Measurements from ENCODE around the gene EEIG1. TPM values are rescaled to one million over a fixed set of nuclear protein-coding genes. Genes with fewer than 3 reads are reported as not detected.

Gene EEIG1
- total and polyA plus RNA-seq, 3 experiments from 2014 or later, result 82.2 to 167 (median 93.3) TPM

GRCh38 chr9:127958728-127959127 is 22.1 kb downstream of the EEIG1 start:
- Histone ChIP-seq H3K36me3 (ENCODE audit: insufficient read depth, low read length) (no peaks in the 10 kb centered on the region), H3K27me3 (ENCODE audit: insufficient read depth, low read length, poor library complexity, severe bottlenecking) (no peaks in the 10 kb centered on the region), H3K9me3 (ENCODE audit: low read length) (no peaks in the 10 kb centered on the region), H3K27ac (ENCODE audit: low read depth, low read length) (no peak overlapping the region), H3K4me1 (ENCODE audit: insufficient read depth, low read length) (peaks cover 100% of the 10 kb centered on the region), H3K4me3 (ENCODE audit: low read length) (no peak overlapping the region)
- Mint-ChIP-seq H3K4me3 (peak overlapping the region in 3 of 7 donors; percentile 3 to 56 (median 4)), H3K4me1 (peaks cover 85 to 97% (median 96%) of the 10 kb centered on the region in 3 donors), H3K9me3 (no peaks in the 10 kb centered on the region), H3K36me3 (peaks cover 0 to 64% (median 8%) of the 10 kb centered on the region in 3 donors), H3K27ac (peak overlapping the region; percentile 15 to 89 (median 80)), H3K27me3 (no peaks in the 10 kb centered on the region)
- CTCF ChIA-PET, result interaction anchor here (3.1 to 27.7 kb wide), 2 partner anchors 15 to 72 kb away, joined by 13 to 485 read pairs; no protein-coding TSS in a partner anchor
- POLR2A ChIA-PET, result interaction anchor here (0.7 kb wide), 1 partner anchor 16 kb away, joined by 3 read pairs; no protein-coding TSS in a partner anchor
- DNase-seq, result no peak

GRCh38 chr9:127955294-127956015 is 25.3 kb downstream of the EEIG1 start:
- Mint-ChIP-seq H3K36me3 (peaks cover 0 to 58% (median 4%) of the 10 kb centered on the region in 3 donors), H3K27me3 (no peaks in the 10 kb centered on the region), H3K4me3 (peak overlapping the region; percentile 1 to 71 (median 57)), H3K9me3 (no peaks in the 10 kb centered on the region), H3K4me1 (peaks cover 72 to 92% (median 82%) of the 10 kb centered on the region in 3 donors), H3K27ac (peak overlapping the region; percentile 28 to 89 (median 76))
- Histone ChIP-seq H3K4me3 (ENCODE audit: low read length) (peak overlapping the region; percentile 42), H3K27ac (ENCODE audit: low read depth, low read length) (no peak overlapping the region), H3K27me3 (ENCODE audit: insufficient read depth, low read length, poor library complexity, severe bottlenecking) (no peaks in the 10 kb centered on the region), H3K9me3 (ENCODE audit: low read length) (no peaks in the 10 kb centered on the region), H3K4me1 (ENCODE audit: insufficient read depth, low read length) (peaks cover 97% of the 10 kb centered on the region), H3K36me3 (ENCODE audit: insufficient read depth, low read length) (peaks cover 11% of the 10 kb centered on the region)
- ChIA-PET POLR2A (interaction anchor here (0.6 to 2.0 kb wide), 8 partner anchors 11 to 80 kb away, joined by 3 to 13 read pairs (median 4); partner anchors contain the start of gene EEIG1), CTCF (interaction anchor here (0.8 to 27.7 kb wide), 19 partner anchors 13 to 162 kb away, joined by 3 to 485 read pairs (median 6); partner anchors contain the start of genes EEIG1, NAIF1 and PIP5KL1)
- DNase-seq, result peak; percentile 63 to 87 (median 64)

- H3K9me3 ChIP-seq (ENCODE audit: low read length), result no peaks in the 10 kb centered on the region
- Mint-ChIP-seq H3K4me1 (peaks cover 70 to 92% (median 82%) of the 10 kb centered on the region in 3 donors), H3K27ac (peak overlapping the region; percentile 28 to 89 (median 80)), H3K9me3 (no peaks in the 10 kb centered on the region), H3K27me3 (no peaks in the 10 kb centered on the region), H3K4me3 (peak overlapping the region in 5 of 7 donors; percentile 35 to 67 (median 52)), H3K36me3 (peaks cover 0 to 58% (median 4%) of the 10 kb centered on the region in 3 donors)
- ChIA-PET POLR2A (interaction anchor here (0.6 to 2.0 kb wide), 10 partner anchors 16 to 559 kb away, joined by 3 to 13 read pairs (median 5); partner anchors contain the start of gene EEIG1), CTCF (interaction anchor here (0.8 to 27.7 kb wide), 19 partner anchors 9 to 167 kb away, joined by 3 to 485 read pairs (median 6); partner anchors contain the start of genes EEIG1, NAIF1 and PIP5KL1)
- H3K4me1 ChIP-seq (ENCODE audit: insufficient read depth, low read length), result peaks cover 97% of the 10 kb centered on the region
- H3K36me3 ChIP-seq (ENCODE audit: insufficient read depth, low read length), result peaks cover 16% of the 10 kb centered on the region
- peak overlapping the region; percentile 33 for H3K4me3 ChIP-seq (ENCODE audit: low read length)
- DNase-seq, result no peak
- H3K27ac ChIP-seq (ENCODE audit: low read depth, low read length), result no peak overlapping the region
- no peaks in the 10 kb centered on the region for H3K27me3 ChIP-seq (ENCODE audit: insufficient read depth, low read length, poor library complexity, severe bottlenecking)
Measured at GRCh38 chr9:127954831-127955293, 25.9 kb downstream of the EEIG1 start.

- CTCF ChIA-PET, result interaction anchor here (0.9 to 27.7 kb wide), 10 partner anchors 8 to 168 kb away, joined by 3 to 485 read pairs (median 12); partner anchors contain the start of genes EEIG1 and NAIF1
- Histone ChIP-seq H3K36me3 (ENCODE audit: insufficient read depth, low read length) (peaks cover 23% of the 10 kb centered on the region), H3K27me3 (ENCODE audit: insufficient read depth, low read length, poor library complexity, severe bottlenecking) (no peaks in the 10 kb centered on the region), H3K27ac (ENCODE audit: low read depth, low read length) (no peak overlapping the region), H3K9me3 (ENCODE audit: low read length) (no peaks in the 10 kb centered on the region), H3K4me3 (ENCODE audit: low read length) (no peak overlapping the region), H3K4me1 (ENCODE audit: insufficient read depth, low read length) (peaks cover 95% of the 10 kb centered on the region)
- Mint-ChIP-seq H3K4me3 (peak overlapping the region in 4 of 7 donors; percentile 20 to 77 (median 50)), H3K27ac (peak overlapping the region; percentile 65 to 92 (median 77)), H3K36me3 (peaks cover 0 to 55% (median 4%) of the 10 kb centered on the region in 3 donors), H3K27me3 (no peaks in the 10 kb centered on the region), H3K4me1 (peaks cover 62 to 88% (median 73%) of the 10 kb centered on the region in 3 donors), H3K9me3 (no peaks in the 10 kb centered on the region)
- POLR2A ChIA-PET, result interaction anchor here (0.5 to 0.9 kb wide), 3 partner anchors 10 to 560 kb away, joined by 4 to 6 read pairs (median 4); no protein-coding TSS in a partner anchor
- no peak for DNase-seq
Measured at GRCh38 chr9:127953768-127954505, 26.9 kb downstream of the EEIG1 start.

- Mint-ChIP-seq H3K36me3 (peaks cover 0 to 59% (median 7%) of the 10 kb centered on the region in 3 donors), H3K4me3 (peak overlapping the region in 2 of 7 donors; percentile 19 to 20), H3K4me1 (peaks cover 59 to 86% (median 69%) of the 10 kb centered on the region in 3 donors), H3K27ac (peak overlapping the region; percentile 7 to 92 (median 68)), H3K27me3 (no peaks in the 10 kb centered on the region), H3K9me3 (no peaks in the 10 kb centered on the region)
- H3K36me3 ChIP-seq (ENCODE audit: insufficient read depth, low read length), result peaks cover 29% of the 10 kb centered on the region
- H3K4me1 ChIP-seq (ENCODE audit: insufficient read depth, low read length), result peaks cover 93% of the 10 kb centered on the region
- H3K27ac ChIP-seq (ENCODE audit: low read depth, low read length), result no peak overlapping the region
- POLR2A ChIA-PET, result no interaction called here
- CTCF ChIA-PET, result interaction anchor here (1.2 to 27.7 kb wide), 6 partner anchors 11 to 164 kb away, joined by 3 to 485 read pairs (median 45); partner anchors contain the start of gene EEIG1
- no peak overlapping the region for H3K4me3 ChIP-seq (ENCODE audit: low read length)
- H3K9me3 ChIP-seq (ENCODE audit: low read length), result no peaks in the 10 kb centered on the region
- no peak for DNase-seq
- no peaks in the 10 kb centered on the region for H3K27me3 ChIP-seq (ENCODE audit: insufficient read depth, low read length, poor library complexity, severe bottlenecking)
Measured at GRCh38 chr9:127953154-127953553, 27.6 kb downstream of the EEIG1 start.

GRCh38 chr9:127950513-127951289 is 30.1 kb downstream of the EEIG1 start:
- DNase-seq, result no peak
- peak overlapping the region in 1 of 7 donors; percentile 35 for H3K4me3 Mint-ChIP-seq
- H3K9me3 ChIP-seq (ENCODE audit: low read length), result no peaks in the 10 kb centered on the region
- ChIA-PET POLR2A (interaction anchor here (1.1 kb wide), 1 partner anchor 12 kb away, joined by 3 read pairs; no protein-coding TSS in a partner anchor), CTCF (interaction anchor here (0.9 to 27.7 kb wide), 3 partner anchors 7 to 81 kb away, joined by 4 to 485 read pairs (median 63); no protein-coding TSS in a partner anchor)
- no peaks in the 10 kb centered on the region for H3K9me3 Mint-ChIP-seq
- no peaks in the 10 kb centered on the region for H3K27me3 Mint-ChIP-seq
- peaks cover 75% of the 10 kb centered on the region for H3K4me1 ChIP-seq (ENCODE audit: insufficient read depth, low read length)
- peaks cover 45 to 73% (median 49%) of the 10 kb centered on the region in 3 donors for H3K4me1 Mint-ChIP-seq
- peaks cover 49% of the 10 kb centered on the region for H3K36me3 ChIP-seq (ENCODE audit: insufficient read depth, low read length)
- H3K27ac ChIP-seq (ENCODE audit: low read depth, low read length), result no peak overlapping the region
- H3K36me3 Mint-ChIP-seq, result peaks cover 0 to 77% (median 5%) of the 10 kb centered on the region in 3 donors
- no peaks in the 10 kb centered on the region for H3K27me3 ChIP-seq (ENCODE audit: insufficient read depth, low read length, poor library complexity, severe bottlenecking)
- H3K4me3 ChIP-seq (ENCODE audit: low read length), result no peak overlapping the region
- peak overlapping the region in 7 of 8 donors; percentile 9 to 90 (median 75) for H3K27ac Mint-ChIP-seq
